ENCODE results near the gene ZNF784. TPM values are rescaled to one million over a fixed set of nuclear protein-coding genes. Genes with fewer than 3 reads are reported as not detected.
A peak's percentile ranks its signal among the peaks of the same experiment; 100 is the strongest.

ZNF784 gene
- total RNA-seq, 1 donor from 2014 or later = 4.9 TPM

DNA sequence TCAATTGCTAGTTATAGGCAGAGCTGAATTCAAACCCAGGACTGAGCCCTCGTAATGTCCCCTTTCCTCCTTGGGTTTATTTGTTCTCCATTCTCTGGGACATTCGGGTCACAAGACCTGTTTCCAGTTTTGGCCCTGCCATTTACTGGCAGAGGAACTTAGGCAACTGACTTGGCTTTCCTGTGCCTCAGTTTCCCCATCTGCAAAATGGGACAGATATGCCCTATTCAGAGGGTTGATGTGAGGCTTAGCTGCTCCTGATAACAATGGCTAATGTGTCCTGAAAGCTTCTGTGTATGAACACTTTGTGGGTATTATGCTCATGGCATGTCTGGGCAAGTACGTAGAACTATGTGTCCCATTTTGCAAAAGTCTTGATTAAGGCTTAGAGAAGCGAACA lies 23.3 kb downstream of the ZNF784 start:
- DNase-seq (ENCODE audit: low spot score) = no peak
- Mint-ChIP-seq H3K27ac (peak overlapping the region; percentile 82), H3K36me3 (ENCODE audit: low read depth) (peaks cover 28% of the 10 kb centered on the region), H3K4me1 (ENCODE audit: low read depth) (peaks cover 25% of the 10 kb centered on the region), H3K4me3 (ENCODE audit: low read depth) (peak overlapping the region; percentile 85), H3K27me3 (ENCODE audit: low read depth) (no peaks in the 10 kb centered on the region), H3K9me3 (no peaks in the 10 kb centered on the region)
- intact Hi-C loops (cut with micrococcal nuclease) = loop anchor here (10.0 kb wide), 1 partner anchor 216 kb away; the partner anchor contains the start of genes RPL28 and TMEM238

DNA sequence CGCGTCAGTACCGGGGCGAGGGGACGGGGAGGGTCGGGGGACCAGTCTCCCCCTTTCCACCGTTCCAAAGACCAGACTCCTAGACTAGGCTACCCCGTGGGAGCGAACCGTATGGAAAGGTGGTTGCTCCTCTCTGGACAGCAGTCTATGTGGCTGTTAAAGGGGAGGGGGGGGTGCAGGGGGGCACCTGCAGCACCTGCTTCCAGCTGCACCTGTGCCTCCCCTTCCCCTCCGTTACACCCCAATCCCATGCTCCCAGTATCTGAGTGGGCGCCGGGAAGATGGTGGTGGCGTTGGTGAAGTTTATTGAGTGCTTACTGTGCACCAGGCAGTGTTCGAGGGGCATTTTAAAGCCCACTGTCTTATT lies 23.7 kb downstream of the ZNF784 start:
- peak overlapping the region; percentile 85 for H3K4me3 Mint-ChIP-seq (ENCODE audit: low read depth)
- peaks cover 32% of the 10 kb centered on the region for H3K36me3 Mint-ChIP-seq (ENCODE audit: low read depth)
- H3K9me3 Mint-ChIP-seq = no peaks in the 10 kb centered on the region
- H3K27ac Mint-ChIP-seq = peak overlapping the region; percentile 56
- intact Hi-C loops (cut with micrococcal nuclease) = loop anchor here (10.0 kb wide), 1 partner anchor 216 kb away; the partner anchor contains the start of genes RPL28 and TMEM238
- H3K27me3 Mint-ChIP-seq (ENCODE audit: low read depth) = no peaks in the 10 kb centered on the region
- DNase-seq (ENCODE audit: low spot score) = no peak
- peaks cover 25% of the 10 kb centered on the region for H3K4me1 Mint-ChIP-seq (ENCODE audit: low read depth)

DNA sequence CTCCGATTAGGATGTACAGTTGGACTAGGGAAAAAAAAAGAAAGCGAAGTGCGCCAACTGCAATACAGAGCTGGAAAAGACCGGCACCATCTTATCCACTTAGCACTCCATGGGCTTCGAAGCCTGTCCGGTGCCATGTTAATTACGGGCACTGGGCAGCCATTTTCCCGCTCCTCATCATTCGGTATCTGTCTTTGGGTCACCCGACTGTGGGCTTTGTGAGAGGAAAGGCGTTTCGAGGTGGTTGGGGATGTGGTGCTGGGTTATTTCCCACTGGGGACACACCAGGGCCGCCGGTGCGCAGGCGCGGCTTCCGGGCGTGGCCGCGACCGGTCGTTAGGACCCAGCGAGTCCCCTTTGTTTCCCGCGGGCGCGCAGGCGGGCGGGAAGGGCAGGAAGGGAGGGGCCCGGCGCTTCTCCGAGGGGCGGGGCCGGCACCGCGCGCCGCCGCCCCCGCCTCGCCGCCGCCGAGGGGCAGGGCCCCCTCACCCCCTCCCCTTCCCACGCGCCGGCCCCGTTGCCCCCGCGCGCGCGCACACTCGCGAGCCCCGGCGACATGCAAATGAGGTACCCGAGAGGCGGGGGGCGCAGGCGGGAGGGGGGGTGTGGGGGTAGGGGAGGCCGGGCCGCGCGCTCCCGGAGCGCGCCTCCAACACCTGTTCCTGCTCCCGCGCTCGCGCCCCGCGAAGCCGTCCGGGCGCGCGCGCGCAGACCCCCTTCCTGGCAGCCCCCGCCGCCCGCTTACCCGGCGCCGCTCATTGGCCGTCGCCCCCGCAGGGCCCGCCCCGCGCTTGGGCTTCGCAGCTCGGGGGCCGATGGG lies 24.3 kb downstream of the ZNF784 start, which contains the start of gene ZNF524:
Gene ZNF524 (plus strand): TSS at position 447 of the 820 bp plus-strand sequence. CDS start 1,825 bp downstream, outside the sequence.
- H3K27me3 Mint-ChIP-seq (ENCODE audit: low read depth) = no peaks in the 10 kb centered on the region
- DNase-seq (ENCODE audit: low spot score) = peak; percentile 82
- peak within 1 kb of the TSS; percentile 96 for H3K4me3 Mint-ChIP-seq (ENCODE audit: low read depth)
- H3K4me1 Mint-ChIP-seq (ENCODE audit: low read depth) = peaks cover 25% of the 10 kb centered on the region
- peaks cover 38% of the 10 kb centered on the region for H3K36me3 Mint-ChIP-seq (ENCODE audit: low read depth)
- no peaks in the 10 kb centered on the region for H3K9me3 Mint-ChIP-seq
- H3K27ac Mint-ChIP-seq = peak within 1 kb of the TSS; percentile 98
- intact Hi-C loops (cut with micrococcal nuclease) = loop anchor here (1.0 to 10.0 kb wide), 8 partner anchors 13 to 319 kb away; partner anchors contain the start of genes HSPBP1, KMT5C, RPL28 and TMEM238

DNA sequence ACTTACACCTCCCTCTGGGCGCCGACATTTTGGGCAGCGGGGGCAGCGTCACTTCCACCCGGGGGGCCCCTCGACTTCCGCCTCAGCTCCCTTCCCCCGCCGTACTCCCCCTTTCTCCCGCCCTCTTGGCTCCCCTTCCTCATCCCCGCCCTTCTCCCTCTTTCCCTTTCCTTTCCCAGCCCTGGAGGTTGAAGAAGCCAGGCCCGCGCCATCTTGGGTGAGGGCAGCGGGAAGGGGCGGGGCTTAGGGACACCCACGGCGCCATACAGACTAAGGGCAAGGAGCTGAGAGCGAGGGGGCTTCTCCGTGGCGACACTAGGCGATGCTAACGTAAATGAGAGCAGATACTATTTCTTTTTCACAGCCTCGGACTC lies 24.9 kb downstream of the ZNF784 start, which contains the start of gene FIZ1:
Gene FIZ1 (minus strand): TSS at position 50 of the 374 bp plus-strand sequence. CDS start 1,652 bp downstream, outside the sequence.
- DNase-seq (ENCODE audit: low spot score) = peak; percentile 94
- H3K4me1 Mint-ChIP-seq (ENCODE audit: low read depth) = peaks cover 22% of the 10 kb centered on the region
- peaks cover 43% of the 10 kb centered on the region for H3K36me3 Mint-ChIP-seq (ENCODE audit: low read depth)
- H3K9me3 Mint-ChIP-seq = no peaks in the 10 kb centered on the region
- intact Hi-C loops (cut with micrococcal nuclease) = loop anchor here (1.0 to 2.0 kb wide), 7 partner anchors 12 to 319 kb away; partner anchors contain the start of genes HSPBP1, KMT5C, ZNF579 and ZNF581
- H3K27ac Mint-ChIP-seq = peak within 1 kb of the TSS; percentile 98
- H3K4me3 Mint-ChIP-seq (ENCODE audit: low read depth) = peak within 1 kb of the TSS; percentile 96
- H3K27me3 Mint-ChIP-seq (ENCODE audit: low read depth) = no peaks in the 10 kb centered on the region

DNA sequence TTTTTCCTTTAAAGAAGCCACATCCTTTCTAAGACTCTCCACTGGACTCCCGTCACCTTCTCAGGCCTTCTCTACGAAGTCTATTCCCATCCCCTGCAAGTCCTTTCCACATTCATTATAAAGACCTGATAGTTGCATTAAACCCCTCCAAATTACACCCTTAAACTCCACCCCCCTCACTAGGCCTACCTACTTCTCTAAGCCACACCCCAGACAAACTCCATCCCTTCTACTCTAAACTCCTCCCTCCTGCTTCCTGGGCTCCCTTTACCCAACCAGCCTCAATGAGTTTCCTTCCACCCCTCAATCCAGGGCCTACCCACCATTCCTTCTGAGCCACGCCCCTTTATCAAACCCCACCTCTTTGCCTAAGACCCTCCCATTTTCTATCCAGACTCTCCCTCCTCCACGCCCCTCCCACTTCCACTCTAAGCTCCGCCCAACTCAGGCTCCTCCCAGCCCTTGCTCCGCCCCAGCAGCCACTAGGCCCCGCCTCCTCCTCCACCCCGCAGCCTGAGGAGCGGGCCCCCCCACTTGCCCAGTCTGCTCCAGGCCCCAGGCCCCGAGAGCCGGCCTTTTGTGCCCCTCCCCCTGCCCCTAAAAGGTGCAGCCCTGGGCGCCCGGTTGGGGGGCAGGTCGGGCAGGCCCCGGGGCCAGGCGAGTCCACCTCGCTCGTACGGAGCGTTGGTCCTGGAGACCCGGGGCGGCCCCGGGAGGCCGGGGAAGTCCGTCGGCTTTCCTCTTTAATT lies 25.5 kb downstream of the ZNF784 start:
- intact Hi-C loops (cut with micrococcal nuclease) = loop anchor here (1.0 to 2.0 kb wide), 7 partner anchors 12 to 318 kb away; partner anchors contain the start of genes HSPBP1, KMT5C, ZNF579 and ZNF581
- no peaks in the 10 kb centered on the region for H3K9me3 Mint-ChIP-seq
- H3K4me3 Mint-ChIP-seq (ENCODE audit: low read depth) = peak overlapping the region; percentile 96
- peak overlapping the region; percentile 98 for H3K27ac Mint-ChIP-seq
- H3K4me1 Mint-ChIP-seq (ENCODE audit: low read depth) = peaks cover 21% of the 10 kb centered on the region
- peak; percentile 94 for DNase-seq (ENCODE audit: low spot score)
- peaks cover 45% of the 10 kb centered on the region for H3K36me3 Mint-ChIP-seq (ENCODE audit: low read depth)
- no peaks in the 10 kb centered on the region for H3K27me3 Mint-ChIP-seq (ENCODE audit: low read depth)

DNA sequence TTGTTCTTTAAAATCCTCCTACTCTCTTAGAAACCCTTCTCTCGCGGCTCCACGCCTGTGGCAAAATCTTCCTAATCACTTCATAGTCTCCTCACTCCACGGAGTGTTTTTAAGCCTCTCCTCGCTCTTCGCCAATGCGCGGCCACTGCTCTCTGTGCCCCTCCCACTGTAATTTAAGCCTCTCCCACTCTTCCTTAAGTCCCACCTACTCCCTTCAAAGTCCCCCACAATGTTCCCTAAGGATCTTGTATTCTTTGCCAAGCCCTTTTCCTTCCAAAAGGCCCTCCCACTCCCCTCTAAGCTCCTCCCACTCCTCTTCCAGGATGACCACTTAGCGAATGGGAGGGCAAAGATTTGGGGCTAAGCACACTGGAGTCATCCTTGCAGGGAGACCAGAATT lies 26.3 kb downstream of the ZNF784 start:
- Mint-ChIP-seq H3K27me3 (ENCODE audit: low read depth) (no peaks in the 10 kb centered on the region), H3K4me3 (ENCODE audit: low read depth) (no peak overlapping the region), H3K36me3 (ENCODE audit: low read depth) (peaks cover 43% of the 10 kb centered on the region), H3K9me3 (no peaks in the 10 kb centered on the region), H3K4me1 (ENCODE audit: low read depth) (peaks cover 16% of the 10 kb centered on the region), H3K27ac (no peak overlapping the region)
- no peak for DNase-seq (ENCODE audit: low spot score)
- intact Hi-C loops (cut with micrococcal nuclease) = loop anchor here (2.0 kb wide), 1 partner anchor 317 kb away; the partner anchor contains the start of gene HSPBP1

DNA sequence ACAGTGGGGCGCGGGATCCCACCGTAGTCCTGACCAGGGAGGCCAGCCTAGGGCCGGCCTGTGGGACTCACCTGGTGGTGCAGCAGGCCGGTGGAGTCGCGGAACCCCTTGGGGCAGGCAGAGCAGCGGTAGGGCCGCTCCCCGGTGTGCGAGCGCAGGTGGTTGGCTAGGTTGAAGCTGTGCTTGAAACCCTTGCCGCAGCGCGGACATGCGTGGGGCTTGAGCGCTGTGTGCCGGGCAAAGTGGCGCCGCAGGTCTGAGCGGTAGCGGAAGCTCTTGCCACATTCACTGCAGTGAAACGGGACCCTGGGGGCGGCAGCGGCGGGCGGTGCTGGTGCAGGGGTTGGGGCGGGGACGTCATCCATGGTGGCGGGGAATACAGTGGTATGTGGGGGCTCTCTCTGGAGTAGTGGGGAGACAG lies 26.9 kb downstream of the ZNF784 start:
- Mint-ChIP-seq H3K9me3 (no peaks in the 10 kb centered on the region), H3K4me1 (ENCODE audit: low read depth) (peaks cover 16% of the 10 kb centered on the region), H3K4me3 (ENCODE audit: low read depth) (no peak overlapping the region), H3K27ac (no peak overlapping the region), H3K27me3 (ENCODE audit: low read depth) (no peaks in the 10 kb centered on the region), H3K36me3 (ENCODE audit: low read depth) (peaks cover 43% of the 10 kb centered on the region)
- intact Hi-C loops (cut with micrococcal nuclease) = no loop called here
- DNase-seq (ENCODE audit: low spot score) = no peak

DNA sequence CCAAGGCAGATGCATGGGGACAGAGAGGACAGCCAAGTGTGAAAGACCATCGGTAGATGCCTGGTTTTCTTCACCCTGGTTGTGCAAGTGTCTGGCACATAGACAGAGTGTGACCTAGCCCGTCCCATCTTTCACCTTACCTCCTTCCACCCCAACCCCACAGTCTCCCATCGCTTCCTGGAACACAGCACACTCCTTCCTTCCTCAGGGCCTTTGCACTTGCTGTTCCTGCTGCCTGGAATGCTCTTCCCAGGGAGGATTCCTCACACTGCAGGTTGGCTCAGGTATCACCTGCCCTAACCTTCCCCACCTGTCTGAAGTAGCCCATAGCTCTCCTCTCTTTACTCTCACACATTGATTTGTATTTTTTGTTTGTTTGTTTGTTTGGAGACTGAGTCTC lies 28.1 kb downstream of the ZNF784 start:
- Mint-ChIP-seq H3K4me1 (ENCODE audit: low read depth) (peaks cover 12% of the 10 kb centered on the region), H3K27ac (no peak overlapping the region), H3K36me3 (ENCODE audit: low read depth) (peaks cover 47% of the 10 kb centered on the region), H3K27me3 (ENCODE audit: low read depth) (no peaks in the 10 kb centered on the region), H3K4me3 (ENCODE audit: low read depth) (no peak overlapping the region), H3K9me3 (no peaks in the 10 kb centered on the region)
- DNase-seq (ENCODE audit: low spot score) = no peak
- intact Hi-C loops (cut with micrococcal nuclease) = no loop called here

DNA sequence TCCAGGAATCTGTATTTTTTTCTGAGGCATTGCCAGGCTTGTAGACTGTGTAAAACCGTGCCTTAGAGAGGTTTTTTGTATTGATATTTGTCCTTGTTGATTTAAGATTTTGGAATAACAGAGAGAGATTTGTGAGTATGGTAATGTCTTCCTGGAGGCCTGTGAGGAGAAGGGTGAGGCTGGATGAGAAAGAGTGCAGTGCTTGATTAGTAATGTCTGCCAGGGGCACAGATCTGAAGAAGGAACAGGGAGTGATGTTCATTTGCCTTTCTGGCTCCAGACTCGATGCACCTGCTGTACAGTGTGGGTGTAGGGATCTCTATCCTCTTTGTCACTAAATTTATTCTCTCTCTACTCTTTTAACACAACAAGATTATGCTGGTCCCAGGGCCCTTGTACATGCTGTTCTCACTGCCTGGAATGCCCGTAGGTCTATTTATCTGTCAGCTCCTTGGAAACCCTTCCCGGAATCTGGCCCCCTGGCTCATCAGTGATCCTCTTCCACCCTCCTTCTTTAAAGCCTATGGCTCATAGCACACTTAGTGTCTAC lies 29.3 kb downstream of the ZNF784 start:
- H3K36me3 Mint-ChIP-seq (ENCODE audit: low read depth) = peaks cover 49% of the 10 kb centered on the region
- H3K27ac Mint-ChIP-seq = no peak overlapping the region
- no peak for DNase-seq (ENCODE audit: low spot score)
- intact Hi-C loops (cut with micrococcal nuclease) = no loop called here
- H3K4me1 Mint-ChIP-seq (ENCODE audit: low read depth) = peaks cover 7% of the 10 kb centered on the region
- no peaks in the 10 kb centered on the region for H3K27me3 Mint-ChIP-seq (ENCODE audit: low read depth)
- H3K4me3 Mint-ChIP-seq (ENCODE audit: low read depth) = no peak overlapping the region
- no peaks in the 10 kb centered on the region for H3K9me3 Mint-ChIP-seq

DNA sequence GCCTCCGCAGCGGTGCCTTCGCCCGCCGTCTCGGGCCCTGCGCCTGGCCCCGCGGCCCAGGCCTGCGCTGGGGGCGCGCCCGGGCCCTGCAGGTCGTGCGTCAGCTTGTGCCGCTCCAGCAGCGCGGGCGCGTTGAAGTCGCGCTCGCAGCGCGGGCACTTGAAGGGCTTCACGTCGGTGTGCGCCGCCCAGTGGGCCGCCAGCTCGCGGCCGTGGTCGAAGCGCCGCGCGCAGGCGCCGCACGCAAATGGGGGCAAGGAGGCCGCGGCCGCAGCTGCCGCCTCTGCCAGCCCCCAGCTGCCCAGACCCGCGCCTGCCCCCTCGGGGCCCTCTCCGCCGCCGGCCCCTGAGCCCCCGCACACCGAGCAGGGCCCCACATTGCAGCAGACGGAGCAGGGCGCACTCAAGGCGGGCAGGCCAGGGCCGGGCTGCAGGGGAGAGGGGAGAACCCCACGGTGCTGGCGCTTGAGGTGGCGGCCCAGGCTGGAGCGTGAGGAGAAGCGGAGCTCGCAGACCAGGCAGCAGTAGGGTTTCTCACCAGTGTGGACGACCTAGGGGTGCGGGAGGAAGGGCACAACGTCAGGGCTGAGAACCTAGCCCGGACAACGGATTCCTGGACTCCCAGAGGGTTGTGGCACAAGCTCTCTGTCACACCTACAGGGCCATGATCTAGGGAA lies 31.1 kb downstream of the ZNF784 start:
- H3K36me3 Mint-ChIP-seq (ENCODE audit: low read depth) = peaks cover 44% of the 10 kb centered on the region
- intact Hi-C loops (cut with micrococcal nuclease) = no loop called here
- peaks cover 2% of the 10 kb centered on the region for H3K4me1 Mint-ChIP-seq (ENCODE audit: low read depth)
- no peak overlapping the region for H3K4me3 Mint-ChIP-seq (ENCODE audit: low read depth)
- no peak overlapping the region for H3K27ac Mint-ChIP-seq
- no peak for DNase-seq (ENCODE audit: low spot score)
- H3K27me3 Mint-ChIP-seq (ENCODE audit: low read depth) = no peaks in the 10 kb centered on the region
- H3K9me3 Mint-ChIP-seq = no peaks in the 10 kb centered on the region

DNA sequence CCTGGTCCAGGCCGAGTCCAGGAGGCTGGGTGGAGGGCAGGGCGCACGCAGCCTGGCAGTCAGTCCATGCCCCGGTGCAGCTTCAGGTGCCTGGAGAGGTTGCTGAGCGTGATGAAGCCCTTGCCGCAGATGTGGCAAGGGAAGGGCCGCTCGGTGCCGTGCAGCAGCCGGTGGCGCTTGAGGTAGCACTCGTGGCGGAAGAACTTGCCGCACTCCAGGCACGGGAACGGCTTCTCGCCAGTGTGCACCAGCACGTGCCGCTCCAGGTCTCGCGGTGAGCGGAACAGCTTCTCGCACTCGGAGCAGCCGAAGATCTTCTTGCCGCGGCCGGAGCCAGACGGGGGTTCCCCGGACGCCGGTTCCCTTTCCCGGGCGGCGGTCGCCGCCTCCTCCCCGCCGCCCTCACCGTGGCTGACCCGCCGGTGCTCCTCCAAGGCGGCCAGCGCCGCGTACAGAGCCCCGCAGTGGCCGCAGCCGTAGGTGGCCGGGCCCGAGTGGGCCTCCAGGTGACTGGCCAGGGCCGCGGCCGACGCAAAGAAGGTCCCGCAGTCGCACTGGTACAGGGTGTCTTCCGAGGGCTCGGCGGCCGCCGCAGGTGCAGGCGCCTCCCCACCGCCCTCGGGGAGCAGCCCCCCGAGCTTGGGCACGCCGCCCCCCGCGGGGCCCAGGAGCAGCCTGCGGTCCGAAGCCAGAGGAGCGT lies 31.8 kb downstream of the ZNF784 start:
- Mint-ChIP-seq H3K9me3 (no peaks in the 10 kb centered on the region), H3K4me1 (ENCODE audit: low read depth) (peaks cover 2% of the 10 kb centered on the region), H3K27me3 (ENCODE audit: low read depth) (no peaks in the 10 kb centered on the region), H3K4me3 (ENCODE audit: low read depth) (no peak overlapping the region), H3K36me3 (ENCODE audit: low read depth) (peaks cover 39% of the 10 kb centered on the region), H3K27ac (no peak overlapping the region)
- no peak for DNase-seq (ENCODE audit: low spot score)
- intact Hi-C loops (cut with micrococcal nuclease) = no loop called here
